CD4-positive, alpha-beta T cell treated with Interleukin-10 for 1 hour (primary cell): ENCODE results near the gene SPTBN5.
A peak's percentile ranks its signal among the peaks of the same experiment; 100 is the strongest.

Experiments used
- DNase-seq: peaks from one replicate; pipeline ENCODE4 v3.0.0-alpha.2; 2020

The SPTBN5 gene

GRCh38 chr15:41843571-41843970, 50.3 kb downstream of the SPTBN5 start:
- no peak for DNase-seq

DNA sequence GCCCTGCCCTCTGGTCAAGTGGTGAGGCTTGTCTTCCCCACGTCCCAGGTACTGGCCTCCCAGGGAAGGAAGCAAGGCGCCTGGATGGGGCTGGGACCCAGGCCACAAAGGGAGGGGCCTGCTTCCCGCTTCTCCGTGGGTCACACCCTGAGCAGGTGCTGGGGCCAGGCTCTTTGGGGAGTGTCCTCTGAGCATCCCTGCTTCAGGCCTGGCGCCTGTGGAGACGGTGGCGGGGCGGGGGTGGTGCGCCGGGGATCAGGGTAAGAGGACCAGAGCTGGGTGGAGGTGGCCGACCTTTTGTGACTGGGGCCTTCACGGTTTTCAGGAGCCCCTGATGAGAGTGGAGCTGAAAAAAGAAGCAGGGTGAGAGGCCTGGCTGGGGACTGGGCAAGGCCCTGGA, 51.6 kb downstream of the SPTBN5 start:
- no peak for DNase-seq

GRCh38 chr15:41841131-41841530, 52.7 kb downstream of the SPTBN5 start:
- no peak for DNase-seq

DNA sequence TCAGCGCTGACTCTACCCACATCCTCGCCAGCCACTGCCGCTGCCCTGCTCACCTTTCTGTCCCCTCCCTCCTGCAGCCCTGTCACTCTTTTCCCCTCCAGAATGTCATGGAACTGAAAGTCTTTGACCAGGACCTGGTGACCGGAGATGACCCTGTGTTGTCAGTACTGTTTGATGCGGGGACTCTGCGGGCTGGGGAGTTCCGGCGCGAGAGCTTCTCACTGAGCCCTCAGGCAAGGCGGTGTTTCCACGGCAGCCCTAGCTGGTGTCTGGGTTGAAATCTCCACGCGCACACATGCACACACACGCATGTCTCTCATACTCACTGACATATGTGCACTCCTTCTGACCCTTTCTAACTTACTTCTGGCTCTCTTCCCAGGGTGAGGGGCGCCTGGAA, 53.2 kb downstream of the SPTBN5 start:
- DNase-seq = no peak

DNA sequence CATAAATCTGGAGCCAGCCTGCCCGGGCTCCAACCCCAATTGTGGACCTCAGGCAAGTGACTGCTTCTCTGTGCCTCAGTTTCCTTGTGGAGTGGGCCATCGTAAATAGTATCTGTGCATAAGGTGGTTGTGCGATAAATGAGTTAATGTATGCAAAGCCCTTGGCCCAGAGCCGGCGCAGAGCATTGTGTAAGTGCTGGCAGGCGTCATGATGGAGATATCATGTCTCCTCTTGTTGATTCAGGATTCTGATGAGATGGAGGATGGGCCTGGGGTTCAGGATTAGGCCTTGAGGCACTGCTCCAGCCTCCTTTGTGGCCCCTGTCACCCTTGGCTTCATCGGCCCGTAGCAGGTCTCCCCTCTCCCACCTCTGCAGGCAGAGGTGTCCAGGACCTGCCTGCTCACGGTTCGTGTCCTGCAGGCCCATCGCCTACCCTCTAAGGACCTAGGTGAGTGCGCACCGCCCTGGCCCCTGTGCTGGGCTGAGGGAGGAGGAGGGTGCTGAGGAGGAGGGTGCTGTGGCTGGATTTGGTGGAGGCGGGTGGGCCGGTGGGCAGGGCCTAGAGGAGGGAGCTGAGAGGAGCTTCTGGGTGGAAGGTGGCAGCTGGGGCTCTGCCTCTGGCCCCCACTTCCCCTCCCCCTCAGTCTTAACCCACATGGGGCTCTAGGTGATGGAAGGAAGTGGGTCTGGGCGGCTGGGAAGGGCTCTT, 53.9 kb downstream of the SPTBN5 start:
- no peak for DNase-seq

DNA sequence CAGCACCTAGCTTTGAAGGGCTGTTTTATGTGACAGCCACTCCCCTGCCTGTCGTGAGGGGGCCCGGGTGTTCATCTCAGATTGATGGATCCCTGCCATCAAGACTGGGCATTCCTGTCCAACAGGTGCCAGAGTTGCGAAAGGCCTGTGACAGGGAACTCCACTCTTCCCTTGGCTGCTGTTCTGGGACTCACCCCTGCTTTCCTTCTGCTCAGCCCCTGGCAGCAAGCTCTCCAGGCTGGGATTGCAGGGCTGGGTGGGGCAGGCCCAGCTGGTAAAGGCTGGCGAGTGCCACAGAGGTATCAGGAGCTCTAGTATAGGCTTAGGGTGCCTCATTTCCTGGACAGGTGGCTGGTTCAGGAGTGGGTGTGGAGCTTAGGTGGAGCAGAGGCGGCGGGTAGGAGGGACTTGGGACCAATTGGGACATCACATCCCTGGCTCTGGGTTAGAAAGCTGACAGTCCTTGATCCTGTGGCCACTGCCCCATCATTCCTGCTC, 55.4 kb downstream of the SPTBN5 start, which contains the start of gene PLA2G4B:
PLA2G4B (plus strand) TSS at position 448 of the 498 bp plus-strand sequence. CDS start 67 bp downstream, outside the sequence.
- no peak for DNase-seq

DNA sequence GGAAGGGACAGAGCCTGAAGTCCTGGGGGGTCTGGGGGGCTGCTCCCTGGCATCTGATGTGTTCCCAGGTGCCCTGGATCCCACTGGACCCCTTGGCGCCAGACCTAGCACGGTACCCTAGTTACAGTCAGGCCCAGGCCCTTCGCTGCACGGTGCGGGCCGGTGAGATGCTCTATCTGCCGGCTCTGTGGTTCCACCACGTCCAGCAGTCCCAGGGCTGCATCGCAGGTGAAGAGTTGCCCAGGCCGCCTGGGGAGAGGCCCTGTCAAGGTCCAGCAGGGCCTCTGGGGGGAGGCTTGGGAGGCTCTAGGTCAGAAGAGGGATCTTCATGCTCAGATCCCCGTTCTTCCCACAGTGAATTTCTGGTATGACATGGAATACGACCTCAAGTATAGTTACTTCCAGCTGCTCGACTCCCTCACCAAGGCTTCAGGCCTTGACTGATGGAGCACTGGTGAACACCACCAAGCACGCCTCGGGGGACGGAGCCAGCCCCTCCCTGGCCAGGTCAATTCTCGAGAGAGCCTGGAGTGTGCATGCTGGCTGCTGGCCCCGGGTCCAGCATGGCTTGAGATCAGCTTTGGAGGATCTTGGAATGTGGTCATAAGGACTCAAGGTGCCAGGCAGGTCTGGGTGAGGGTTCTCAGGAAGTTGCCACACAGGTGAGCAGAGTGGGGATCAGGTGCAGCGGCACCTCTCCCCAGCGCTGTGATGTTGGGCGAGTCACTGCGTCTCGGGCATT, 57.0 kb downstream of the SPTBN5 start:
- DNase-seq = no peak

- no peak for DNase-seq
Observed at GRCh38 chr15:41836073-41836472, 57.8 kb downstream of the SPTBN5 start.

DNA sequence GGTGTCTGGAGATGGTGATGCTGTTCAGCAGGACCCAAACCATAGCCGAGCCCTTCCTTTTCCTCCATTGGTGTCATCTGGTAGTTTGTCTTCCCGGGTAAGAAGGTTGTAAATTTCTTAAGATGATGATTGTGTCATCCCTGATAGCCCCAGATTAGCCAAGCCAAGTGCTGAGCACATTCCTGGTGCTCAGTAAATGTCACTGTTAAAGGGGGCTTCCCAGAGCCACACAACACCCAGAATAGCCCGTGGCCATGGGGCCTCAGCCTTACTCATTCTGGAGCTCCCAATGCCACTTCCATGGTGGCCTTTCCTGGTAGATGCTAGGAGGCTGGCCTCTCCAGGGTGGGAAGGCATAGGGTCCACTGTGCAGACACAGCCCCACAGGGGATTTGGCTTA, 59.8 kb downstream of the SPTBN5 start:
- no peak for DNase-seq

GRCh38 chr15:41832875-41833274, 61.0 kb downstream of the SPTBN5 start:
- DNase-seq = peak; percentile 4

DNA sequence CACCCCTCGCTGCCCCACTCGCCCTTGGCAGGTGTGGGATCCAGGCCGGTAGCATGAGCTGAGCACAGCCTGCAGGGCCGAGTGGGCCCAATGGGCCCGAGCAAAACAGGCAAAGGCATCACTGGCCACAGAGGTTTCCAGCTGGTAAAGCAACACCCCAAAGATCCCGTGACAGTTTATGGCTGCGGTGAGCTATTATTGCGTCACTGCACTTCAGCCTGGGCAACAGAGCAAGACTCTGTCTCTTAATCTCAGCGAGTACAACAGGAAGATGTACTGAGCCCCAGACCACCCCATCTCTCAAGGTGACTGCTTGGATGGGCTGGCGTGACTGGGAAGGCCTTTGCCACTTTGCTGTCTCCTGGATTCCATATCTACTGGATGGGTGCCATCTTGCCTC, 61.6 kb downstream of the SPTBN5 start:
- no peak for DNase-seq

DNA sequence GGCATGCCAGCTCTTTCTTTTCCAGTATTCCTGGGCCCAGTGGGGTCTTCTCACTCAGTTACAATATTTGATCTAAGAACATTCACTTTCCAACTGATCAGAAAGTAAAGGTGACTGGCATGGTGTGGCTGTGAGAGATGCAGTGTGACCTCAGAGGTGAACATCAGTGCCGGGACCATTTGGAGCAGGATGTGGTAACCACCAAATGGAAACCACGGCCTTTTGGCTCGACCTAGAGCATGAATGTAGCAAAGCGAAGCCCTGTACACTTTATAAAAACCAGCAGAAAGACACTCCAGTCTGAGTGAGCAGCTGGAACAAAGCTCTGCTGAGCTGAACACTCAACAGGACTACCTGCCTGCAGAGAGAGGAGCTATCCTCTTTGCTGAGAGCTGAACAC, 62.6 kb downstream of the SPTBN5 start:
- peak; percentile 57 for DNase-seq

DNA sequence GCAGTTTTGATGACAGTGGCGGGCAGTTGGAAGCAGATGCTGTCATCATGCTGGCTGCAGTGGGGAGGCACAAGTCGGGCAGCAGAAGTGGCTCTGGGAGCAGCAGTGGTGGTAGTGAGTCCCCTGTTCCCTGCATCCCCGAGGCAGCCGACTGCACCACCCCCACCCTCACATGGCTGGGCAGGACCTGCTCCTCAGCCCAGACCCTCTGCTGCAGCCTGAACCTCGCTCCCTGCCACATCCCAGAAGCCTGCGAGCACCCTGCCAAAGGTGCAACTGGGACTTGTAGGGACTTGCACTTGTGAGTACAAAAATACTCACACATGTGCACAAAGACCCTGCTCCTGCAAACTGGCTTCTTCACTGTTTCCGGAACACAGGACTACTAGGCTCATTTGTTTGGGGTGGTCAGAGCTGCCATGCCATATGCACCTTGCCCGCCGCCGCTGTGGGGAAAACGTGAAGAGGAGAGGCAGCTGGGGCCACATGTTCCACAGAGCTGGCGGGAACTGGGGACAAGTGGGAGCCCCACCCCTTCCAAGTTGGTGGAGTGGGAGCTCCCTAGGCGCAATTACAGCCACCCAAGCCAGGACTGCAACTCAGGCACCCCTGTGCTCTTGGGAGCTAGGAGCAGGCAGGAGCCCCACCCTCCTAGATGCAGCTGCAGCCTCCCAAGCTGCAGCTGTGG, 63.8 kb downstream of the SPTBN5 start:
- no peak for DNase-seq

- no peak for DNase-seq
Observed at GRCh38 chr15:41828807-41829141, 65.1 kb downstream of the SPTBN5 start.

GRCh38 chr15:41827880-41828806, 65.7 kb downstream of the SPTBN5 start, which contains the start of gene JMJD7:
JMJD7 (plus strand) TSS chr15:41828092; CDS start chr15:41828125, 33 bp downstream.
- peak; percentile 93 for DNase-seq

GRCh38 chr15:41827290-41827879, 66.5 kb downstream of the SPTBN5 start:
- DNase-seq = no peak

GRCh38 chr15:41825572-41826535, 68.0 kb downstream of the SPTBN5 start:
- DNase-seq = no peak

GRCh38 chr15:41825145-41825544, 68.7 kb downstream of the SPTBN5 start:
- DNase-seq = no peak

DNA sequence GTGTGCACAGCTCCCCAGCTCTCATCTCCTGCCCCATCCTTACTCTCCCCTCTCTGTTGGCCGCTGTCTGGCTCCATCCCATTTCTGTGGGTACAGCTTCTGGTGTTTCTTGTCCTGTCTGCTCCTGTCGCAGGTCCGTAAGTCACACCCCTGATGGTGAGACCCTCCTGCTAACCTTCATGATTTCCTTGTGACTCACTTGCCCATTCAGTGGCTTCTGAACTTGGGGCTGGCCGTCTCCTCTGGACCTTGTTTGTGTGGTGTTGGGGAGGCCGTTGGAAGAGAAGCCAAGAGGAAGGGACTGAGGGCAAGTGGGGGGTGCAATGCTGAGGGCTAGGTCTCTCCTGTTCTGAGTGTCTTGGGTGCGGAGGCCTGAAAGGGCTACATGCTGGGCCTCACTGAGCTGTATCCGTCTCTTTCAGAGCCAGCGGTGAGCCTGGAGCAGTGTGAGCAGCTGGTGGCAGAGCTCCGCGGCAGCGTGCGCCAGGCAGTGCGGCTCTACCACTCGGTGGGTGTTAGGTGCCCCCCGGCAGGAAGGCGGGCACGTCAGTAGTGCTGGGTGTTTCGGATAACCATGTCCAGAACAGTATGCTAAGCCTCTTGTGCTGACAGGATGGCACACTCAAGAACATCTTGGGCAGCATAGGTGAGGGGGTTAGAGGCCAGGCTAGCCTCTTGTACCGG, 69.6 kb downstream of the SPTBN5 start:
- DNase-seq = no peak

- no peak for DNase-seq
Observed at GRCh38 chr15:41823502-41823901, 70.4 kb downstream of the SPTBN5 start.
